WTC11 (cell line): ENCODE results near the gene FGFR3. TPM values are rescaled to one million over a fixed set of nuclear protein-coding genes. Genes with fewer than 3 reads are reported as not detected.

Source experiments
- ATAC-seq: fragments of 200-7000 bp; cut with Tn5 transposase; 2 replicates; pipeline ENCODE4 v1.10.0; 2021; ENCODE audit warnings: mild to moderate bottlenecking, moderate library complexity
- CTCF ChIA-PET: fragments of 300-600 bp; sonication (Branson Sonifier 250); formaldehyde crosslinking; loops from one replicate; lab custom pipeline; 2021; ENCODE audit warnings: antibody characterized with exemption; lab: Charles Lee
- POLR2A ChIA-PET: fragments of 350-600 bp; sonication (Branson Sonifier 250); formaldehyde crosslinking; loops from one replicate; lab custom pipeline; 2021; ENCODE audit warnings: antibody characterized with exemption; lab: Charles Lee
- DNase-seq: peaks from one replicate; pipeline ENCODE4 v3.0.0; 2021; ENCODE audit warnings: low spot score
- H3K27ac Mint-ChIP-seq: 2 replicates; pipeline ENCODE4 v1.8.0; 2021; ENCODE audit warnings: mixed read lengths
- H3K27me3 Mint-ChIP-seq: 2 replicates; pipeline ENCODE4 v1.8.0; 2021; ENCODE audit warnings: low read depth, mild to moderate bottlenecking, moderate library complexity, mixed read lengths
- H3K36me3 Mint-ChIP-seq: 2 replicates; pipeline ENCODE4 v1.8.0; 2021; ENCODE audit warnings: mixed read lengths
- H3K4me1 Mint-ChIP-seq: 2 replicates; pipeline ENCODE4 v1.8.0; 2022; ENCODE audit warnings: mixed read lengths
- H3K4me3 Mint-ChIP-seq: 2 replicates; pipeline ENCODE4 v1.8.0; 2021; ENCODE audit warnings: mild to moderate bottlenecking, moderate library complexity, mixed read lengths
- H3K9me3 Mint-ChIP-seq: 2 replicates; pipeline ENCODE4 v1.8.0; 2021; ENCODE audit warnings: mixed read lengths
- CDX4 ChIP-seq: fragments of 250-450 bp; sonication (Bioruptor Pico); IDR thresholded peaks from 2 replicates; pipeline ENCODE4 v1.9.0; 2021; ENCODE audit warnings: moderate library complexity, mild to moderate bottlenecking, inconsistent platforms, borderline replicate concordance
- CREM ChIP-seq: sonication (generic); formaldehyde crosslinking; IDR thresholded peaks from 2 replicates; pipeline ENCODE4 v1.8.1; 2022; ENCODE audit warnings: mild to moderate bottlenecking, missing genetic modification reagents, moderate library complexity
- FOXJ3 ChIP-seq: sonication (generic); formaldehyde crosslinking; IDR thresholded peaks from 2 replicates; pipeline ENCODE4 v1.9.0; 2021; ENCODE audit warnings: missing genetic modification reagents, mild to moderate bottlenecking, borderline replicate concordance
- FOXK1 ChIP-seq: sonication (generic); formaldehyde crosslinking; IDR thresholded peaks from 2 replicates; pipeline ENCODE4 v1.8.0; 2022; ENCODE audit warnings: mild to moderate bottlenecking, moderate library complexity, missing genetic modification reagents
- IRF1 ChIP-seq: sonication (generic); formaldehyde crosslinking; IDR thresholded peaks from 2 replicates; pipeline ENCODE4 v1.8.0; 2023; ENCODE audit warnings: missing genetic modification reagents
- MAX ChIP-seq: sonication (generic); formaldehyde crosslinking; IDR thresholded peaks from 2 replicates; pipeline ENCODE4 v1.8.0; 2022; ENCODE audit warnings: mild to moderate bottlenecking, missing genetic modification reagents
- NFATC4 ChIP-seq: fragments of 250-450 bp; sonication (Bioruptor Pico); IDR thresholded peaks from 2 replicates; pipeline ENCODE4 v1.9.0; 2021; ENCODE audit warnings: mild to moderate bottlenecking
- NFYB ChIP-seq: sonication (generic); formaldehyde crosslinking; conservative IDR thresholded peaks from 2 replicates; pipeline ENCODE4 v1.8.0; 2022; ENCODE audit warnings: low read depth, missing genetic modification reagents
- PRRX2 ChIP-seq: fragments of 250-450 bp; sonication (Bioruptor Pico); IDR thresholded peaks from 2 replicates; pipeline ENCODE4 v1.8.0; 2021; ENCODE audit warnings: mild to moderate bottlenecking
- SOX15 ChIP-seq: fragments of 250-450 bp; sonication (Bioruptor Pico); IDR thresholded peaks from 2 replicates; pipeline ENCODE4 v1.9.0; 2021; ENCODE audit warnings: mild to moderate bottlenecking
- TEAD1 ChIP-seq: sonication (generic); formaldehyde crosslinking; IDR thresholded peaks from 2 replicates; pipeline ENCODE4 v1.8.0; 2022; ENCODE audit warnings: mild to moderate bottlenecking, missing genetic modification reagents
- TP53 ChIP-seq: sonication (generic); formaldehyde crosslinking; IDR thresholded peaks from 2 replicates; pipeline ENCODE4 v1.8.1; 2023; ENCODE audit warnings: mild to moderate bottlenecking, missing genetic modification reagents
- ZNF138 ChIP-seq: sonication (generic); formaldehyde crosslinking; conservative IDR thresholded peaks from 2 replicates; pipeline ENCODE4 v1.8.1; 2022; ENCODE audit warnings: mild to moderate bottlenecking, moderate library complexity, missing genetic modification reagents
- ZNF219 ChIP-seq: sonication (generic); formaldehyde crosslinking; IDR thresholded peaks from 2 replicates; pipeline ENCODE4 v1.8.0; 2023; ENCODE audit warnings: missing genetic modification reagents, mild to moderate bottlenecking, borderline replicate concordance
- ZNF396 ChIP-seq: fragments of 250-450 bp; sonication (Bioruptor Pico); IDR thresholded peaks from 2 replicates; pipeline ENCODE4 v1.8.0; 2021; ENCODE audit warnings: mild to moderate bottlenecking, moderate library complexity, borderline replicate concordance
- ZNF416 ChIP-seq: fragments of 250-450 bp; sonication (Bioruptor Pico); IDR thresholded peaks from 2 replicates; pipeline ENCODE4 v1.9.0; 2021; ENCODE audit warnings: mild to moderate bottlenecking, inconsistent platforms
- ZNF423 ChIP-seq: fragments of 250-450 bp; sonication (Bioruptor Pico); IDR thresholded peaks from 2 replicates; pipeline ENCODE4 v2.1.2; 2022; ENCODE audit warnings: mild to moderate bottlenecking, moderate library complexity
- ZNF425 ChIP-seq: fragments of 250-450 bp; sonication (Bioruptor Pico); conservative IDR thresholded peaks from 2 replicates; pipeline ENCODE4 v1.9.0; 2021; ENCODE audit warnings: mild to moderate bottlenecking
- ZNF532 ChIP-seq: fragments of 250-450 bp; sonication (Bioruptor Pico); IDR thresholded peaks from 2 replicates; pipeline ENCODE4 v1.9.0; 2021; ENCODE audit warnings: mild to moderate bottlenecking, borderline replicate concordance
- total RNA-seq: library from RNA; stranded (reverse); gene quantifications from 3 replicates; pipeline ENCODE4 v1.2.3, GENCODE V29; 2021

FGFR3 gene
- total RNA-seq, 1 experiment from 2014 or later = 19.9 TPM

- peaks cover 48% of the 10 kb centered on the region for H3K36me3 Mint-ChIP-seq
- DNase-seq = no peak
- POLR2A ChIA-PET = no interaction called here
- H3K27me3 Mint-ChIP-seq = peaks cover 3% of the 10 kb centered on the region
- TF ChIP-seq FOXK1 (CRISPR knock-in tag) (no peak), NFATC4 (CRISPR knock-in tag) (no peak), CDX4 (CRISPR knock-in tag) (no peak), CREM (CRISPR knock-in tag) (no peak), ZNF532 (CRISPR knock-in tag) (no peak), IRF1 (CRISPR knock-in tag) (no peak), NFYB (no peak), SOX15 (CRISPR knock-in tag) (no peak), FOXJ3 (no peak), ZNF416 (no peak), ZNF396 (no peak), MAX (CRISPR knock-in tag) (no peak), PRRX2 (CRISPR knock-in tag) (no peak), ZNF138 (CRISPR knock-in tag) (no peak), TEAD1 (CRISPR knock-in tag) (no peak), TP53 (CRISPR knock-in tag) (no peak), ZNF219 (CRISPR knock-in tag) (no peak), ZNF423 (no peak), ZNF425 (no peak)
- TF ChIP-seq, all 79 proteins: peak for 0
- Mint-ChIP-seq H3K4me3 (no peak overlapping the region), H3K4me1 (peaks cover 10% of the 10 kb centered on the region), H3K9me3 (peaks cover 10% of the 10 kb centered on the region), H3K27ac (no peak overlapping the region)
- ATAC-seq = no peak
- CTCF ChIA-PET = interaction anchor here (1.0 to 1.3 kb wide), 3 partner anchors 77 to 88 kb away, joined by 3 to 4 read pairs (median 3); no protein-coding TSS in a partner anchor
Measured at GRCh38 chr4:1833307-1834046, 40.4 kb downstream of the FGFR3 start.
